ENCODE measurements around the gene DNAH8. TPM values are rescaled to one million over a fixed set of nuclear protein-coding genes. Genes with fewer than 3 reads are reported as not detected.
"Not testable (repeated sequence)": the region's sequence is repeated elsewhere in the genome, so short reads cannot be mapped to it uniquely, and the experiment has no call there.

DNAH8 gene
- total and polyA plus RNA-seq, 4 donors: 0.01 to 0.37 (median 0.11) TPM

DNA sequence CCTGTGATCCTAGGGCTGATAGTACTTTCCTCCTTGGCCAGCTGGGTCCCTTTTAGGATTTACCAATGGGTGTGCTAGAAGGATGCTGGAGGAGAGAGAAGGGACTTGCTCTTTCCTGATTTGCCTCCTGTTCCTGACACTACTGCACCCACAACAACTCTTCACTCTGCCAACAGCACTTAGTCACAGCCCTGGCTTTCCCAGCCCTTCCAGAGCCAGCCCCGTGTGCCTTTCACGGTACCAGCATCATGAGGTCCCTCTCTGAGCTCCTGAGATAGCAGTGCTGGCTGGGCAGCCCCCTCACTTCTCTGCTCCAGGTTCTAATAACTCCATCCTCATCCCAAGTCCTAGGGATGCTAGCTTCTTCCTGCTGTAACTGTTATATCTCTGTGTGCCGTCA is 80.9 kb downstream of the DNAH8 start:
- H3K27ac ChIP-seq (ENCODE audit: low read depth in 1 of 2, low read length in 1 of 2): no peak overlapping the region
- no peak for DNase-seq
- no peaks in the 10 kb centered on the region for H3K9me3 ChIP-seq (ENCODE audit: control insufficient read depth in 4 of 4, insufficient read depth in 3 of 4, low read length in 3 of 4)
- H3K36me3 ChIP-seq (ENCODE audit: control insufficient read depth in 4 of 4, insufficient read depth in 4 of 4, low read length in 4 of 4): no peaks in the 10 kb centered on the region
- 67 to 87% methylated on average over 3 of the region's 3 CpGs for WGBS, 2 donors
- H3K27me3 ChIP-seq (ENCODE audit: control insufficient read depth in 3 of 3, insufficient read depth in 3 of 3, low read length in 2 of 3): no peaks in the 10 kb centered on the region
- TF ChIP-seq, protein P1, sequence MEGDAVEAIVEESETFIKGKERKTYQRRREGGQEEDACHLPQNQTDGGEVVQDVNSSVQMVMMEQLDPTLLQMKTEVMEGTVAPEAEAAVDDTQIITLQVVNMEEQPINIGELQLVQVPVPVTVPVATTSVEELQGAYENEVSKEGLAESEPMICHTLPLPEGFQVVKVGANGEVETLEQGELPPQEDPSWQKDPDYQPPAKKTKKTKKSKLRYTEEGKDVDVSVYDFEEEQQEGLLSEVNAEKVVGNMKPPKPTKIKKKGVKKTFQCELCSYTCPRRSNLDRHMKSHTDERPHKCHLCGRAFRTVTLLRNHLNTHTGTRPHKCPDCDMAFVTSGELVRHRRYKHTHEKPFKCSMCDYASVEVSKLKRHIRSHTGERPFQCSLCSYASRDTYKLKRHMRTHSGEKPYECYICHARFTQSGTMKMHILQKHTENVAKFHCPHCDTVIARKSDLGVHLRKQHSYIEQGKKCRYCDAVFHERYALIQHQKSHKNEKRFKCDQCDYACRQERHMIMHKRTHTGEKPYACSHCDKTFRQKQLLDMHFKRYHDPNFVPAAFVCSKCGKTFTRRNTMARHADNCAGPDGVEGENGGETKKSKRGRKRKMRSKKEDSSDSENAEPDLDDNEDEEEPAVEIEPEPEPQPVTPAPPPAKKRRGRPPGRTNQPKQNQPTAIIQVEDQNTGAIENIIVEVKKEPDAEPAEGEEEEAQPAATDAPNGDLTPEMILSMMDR (IDR thresholded peaks at IDR 0.05; ENCODE audit: control extremely low read depth, extremely low read depth): no peak
- no peak overlapping the region for H3K9ac ChIP-seq (ENCODE audit: insufficient read depth in 1 of 2, low read length in 2 of 2)
- no peak overlapping the region for H3K4me3 ChIP-seq
- no peaks in the 10 kb centered on the region for H3K4me1 ChIP-seq (ENCODE audit: control insufficient read depth in 5 of 5, insufficient read depth in 5 of 5, low read length in 5 of 5)
- no peak for ATAC-seq (ENCODE audit: insufficient read depth, low FRiP score)

DNA sequence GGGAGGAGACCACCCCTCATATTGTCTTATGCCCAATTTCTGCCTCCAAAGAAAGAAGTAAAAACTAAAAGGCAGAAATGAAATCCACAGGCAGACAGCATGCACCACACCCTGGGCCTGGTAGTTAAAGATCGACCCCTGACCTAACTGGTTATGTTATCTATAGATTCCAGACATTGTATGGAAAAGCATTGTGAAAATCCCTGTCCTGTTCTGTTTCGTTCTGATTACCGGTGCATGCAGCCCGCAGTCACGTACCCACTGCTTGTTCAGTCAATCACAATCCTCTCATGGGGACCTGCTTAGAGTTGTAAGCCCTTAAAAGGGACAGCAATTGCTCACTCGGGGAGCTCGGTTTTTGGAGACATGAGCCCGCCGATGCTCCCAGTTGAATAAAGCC is 81.3 kb downstream of the DNAH8 start:
- H3K36me3 ChIP-seq (ENCODE audit: control insufficient read depth in 4 of 4, insufficient read depth in 4 of 4, low read length in 4 of 4); H3K27me3 ChIP-seq (ENCODE audit: control insufficient read depth in 3 of 3, insufficient read depth in 3 of 3, low read length in 2 of 3); ATAC-seq (ENCODE audit: insufficient read depth, low FRiP score); DNase-seq; H3K4me1 ChIP-seq (ENCODE audit: control insufficient read depth in 5 of 5, insufficient read depth in 5 of 5, low read length in 5 of 5); H3K4me3 ChIP-seq; H3K9me3 ChIP-seq (ENCODE audit: control insufficient read depth in 4 of 4, insufficient read depth in 3 of 4, low read length in 3 of 4); H3K9ac ChIP-seq (ENCODE audit: insufficient read depth in 1 of 2, low read length in 2 of 2); H3K27ac ChIP-seq (ENCODE audit: low read depth in 1 of 2, low read length in 1 of 2): not testable (repeated sequence)
- WGBS, 2 donors: 57 to 79% methylated on average over 9 of the region's 9 CpGs

DNA sequence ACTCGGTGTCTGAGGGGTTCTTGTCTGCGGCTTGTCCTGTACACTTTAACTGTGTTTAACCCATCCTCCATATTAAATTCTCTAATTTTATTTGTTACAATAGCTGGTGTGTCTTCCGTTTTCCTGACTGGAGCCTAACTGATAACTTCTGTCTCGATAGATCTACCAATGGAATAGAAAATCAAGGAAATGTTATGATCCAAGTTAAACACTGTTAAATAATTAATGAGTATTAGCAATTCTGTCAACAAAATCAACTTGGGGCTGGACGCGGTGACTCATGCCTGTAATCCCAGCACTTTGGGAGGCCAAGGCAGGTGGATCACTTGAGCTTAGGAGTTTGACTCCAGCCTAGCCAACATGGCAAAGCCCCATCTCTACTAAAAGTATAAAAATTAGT is 81.7 kb downstream of the DNAH8 start:
- Histone ChIP-seq H3K9ac (ENCODE audit: insufficient read depth in 1 of 2, low read length in 2 of 2) (no peak overlapping the region), H3K36me3 (ENCODE audit: control insufficient read depth in 4 of 4, insufficient read depth in 4 of 4, low read length in 4 of 4) (no peaks in the 10 kb centered on the region), H3K9me3 (ENCODE audit: control insufficient read depth in 4 of 4, insufficient read depth in 3 of 4, low read length in 3 of 4) (no peaks in the 10 kb centered on the region), H3K27me3 (ENCODE audit: control insufficient read depth in 3 of 3, insufficient read depth in 3 of 3, low read length in 2 of 3) (no peaks in the 10 kb centered on the region), H3K4me1 (ENCODE audit: control insufficient read depth in 5 of 5, insufficient read depth in 5 of 5, low read length in 5 of 5) (peaks cover 0 to 3% (median 0%) of the 10 kb centered on the region in 5 donors), H3K4me3 (no peak overlapping the region), H3K27ac (ENCODE audit: low read depth in 1 of 2, low read length in 1 of 2) (no peak overlapping the region)
- DNase-seq: no peak
- WGBS, 2 donors: 81 to 83% methylated on average over 6 of the region's 6 CpGs
- TF ChIP-seq, protein P1 (IDR thresholded peaks at IDR 0.05; ENCODE audit: control extremely low read depth, extremely low read depth): no peak
- ATAC-seq (ENCODE audit: insufficient read depth, low FRiP score): no peak

DNA sequence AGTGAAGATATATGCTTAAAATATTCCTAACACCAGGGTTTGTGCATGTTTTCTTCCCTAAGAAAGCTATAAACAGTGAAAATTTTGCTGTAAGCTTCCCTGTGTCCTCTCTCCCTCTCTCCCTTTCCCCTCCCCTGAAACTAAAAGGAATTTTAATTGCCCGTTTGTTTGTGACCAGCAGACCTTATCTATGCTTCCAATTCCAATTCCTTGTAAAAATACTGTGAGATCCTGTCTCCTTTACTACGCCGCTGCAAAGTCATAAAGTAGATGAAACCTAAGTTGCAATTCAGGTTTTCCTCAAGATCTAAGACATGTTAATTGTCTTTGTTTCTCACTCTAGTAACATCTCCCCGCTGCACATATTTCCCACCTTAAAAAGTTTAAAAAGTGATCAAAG is 82.3 kb downstream of the DNAH8 start:
- ATAC-seq (ENCODE audit: insufficient read depth, low FRiP score) (no peak), DNase-seq (peak in 1 of 3 donors; percentile 9)
- peaks cover 0 to 3% (median 0%) of the 10 kb centered on the region in 5 donors for H3K4me1 ChIP-seq (ENCODE audit: control insufficient read depth in 5 of 5, insufficient read depth in 5 of 5, low read length in 5 of 5)
- H3K4me3 ChIP-seq: no peak overlapping the region
- H3K36me3 ChIP-seq (ENCODE audit: control insufficient read depth in 4 of 4, insufficient read depth in 4 of 4, low read length in 4 of 4): no peaks in the 10 kb centered on the region
- TF ChIP-seq, protein P1 (IDR thresholded peaks at IDR 0.05; ENCODE audit: control extremely low read depth, extremely low read depth): no peak
- no peaks in the 10 kb centered on the region for H3K9me3 ChIP-seq (ENCODE audit: control insufficient read depth in 4 of 4, insufficient read depth in 3 of 4, low read length in 3 of 4)
- H3K27ac ChIP-seq (ENCODE audit: low read depth in 1 of 2, low read length in 1 of 2): no peak overlapping the region
- no peaks in the 10 kb centered on the region for H3K27me3 ChIP-seq (ENCODE audit: control insufficient read depth in 3 of 3, insufficient read depth in 3 of 3, low read length in 2 of 3)
- WGBS, 2 donors: 64 to 68% methylated on average over 4 of the region's 4 CpGs
- no peak overlapping the region for H3K9ac ChIP-seq (ENCODE audit: insufficient read depth in 1 of 2, low read length in 2 of 2)
